Mesenchymal stem cell (in vitro differentiated cells and primary cell): ENCODE results near the gene FHL1.
A peak's percentile ranks its signal among the peaks of the same experiment; 100 is the strongest.

Source experiments
- DNase-seq: peaks from one replicate; pipeline ENCODE4 v3.0.0-alpha.2; 2013
- H2AFZ ChIP-seq: one replicate; pipeline ENCODE4 v1.6.1; 2013; ENCODE audit warnings: low read depth, mild to moderate bottlenecking, control low read depth, inconsistent platforms, low read length, moderate library complexity
- H2AK5ac ChIP-seq: 2 replicates; pipeline ENCODE4 v1.6.1; 2013; ENCODE audit warnings: low read length, moderate library complexity, mild to moderate bottlenecking, inconsistent platforms; ENCODE audit not compliant: severe bottlenecking
- H2BK120ac ChIP-seq: one replicate; pipeline ENCODE4 v1.6.1; 2013; ENCODE audit warnings: low read depth, mild to moderate bottlenecking, inconsistent platforms, low read length, moderate library complexity
- H2BK12ac ChIP-seq, 2 experiments: one replicate each; pipeline ENCODE4 v1.6.1; 2013; ENCODE audit warnings: inconsistent platforms in 2 of 2, low read length in 2 of 2, mild to moderate bottlenecking in 2 of 2, moderate library complexity in 2 of 2, control low read depth in 1 of 2
- H2BK15ac ChIP-seq: one replicate; pipeline ENCODE4 v1.6.1; 2013; ENCODE audit warnings: mild to moderate bottlenecking, low read depth, inconsistent platforms; ENCODE audit not compliant: poor library complexity, severe bottlenecking
- H2BK5ac ChIP-seq: 2 replicates; pipeline ENCODE4 v1.6.1; 2013; ENCODE audit warnings: low read depth, mild to moderate bottlenecking, low read length, control low read depth, inconsistent platforms; ENCODE audit not compliant: poor library complexity, severe bottlenecking
- H3K14ac ChIP-seq, 2 experiments: one replicate each; pipeline ENCODE4 v1.6.1; 2013; ENCODE audit warnings: inconsistent platforms in 2 of 2, low read length in 2 of 2, control low read depth in 1 of 2, mild to moderate bottlenecking in 1 of 2, moderate library complexity in 1 of 2
- H3K18ac ChIP-seq, 2 experiments: one replicate each; pipeline ENCODE4 v1.6.1; 2013; ENCODE audit warnings: inconsistent platforms in 2 of 2, low read length in 2 of 2, control low read depth in 1 of 2, low read depth in 1 of 2, mild to moderate bottlenecking in 1 of 2
- H3K23ac ChIP-seq, 2 experiments: one replicate each; pipeline ENCODE4 v1.6.1; 2013; ENCODE audit warnings: inconsistent platforms in 2 of 2, low read length in 2 of 2, mild to moderate bottlenecking in 2 of 2, moderate library complexity in 2 of 2, control low read depth in 1 of 2
- H3K27ac ChIP-seq: 2 replicates; pipeline ENCODE4 v1.5.1; 2013; ENCODE audit warnings: mild to moderate bottlenecking, moderate library complexity, low read length, control low read depth, inconsistent platforms; ENCODE audit not compliant: poor library complexity, severe bottlenecking
- H3K27me3 ChIP-seq, 2 experiments: 2 replicates each; pipeline versions ENCODE4 v1.6.1 to v1.7.0; 2013; ENCODE audit warnings: low read length in 2 of 2, mild to moderate bottlenecking in 2 of 2, moderate library complexity in 2 of 2, control low read depth in 1 of 2, inconsistent platforms in 1 of 2; ENCODE audit not compliant: control insufficient read depth in 1 of 2, insufficient read depth in 1 of 2
- H3K36me3 ChIP-seq, 2 experiments: 2 replicates each; pipeline versions ENCODE4 v1.6.1 to v1.7.0; 2013; ENCODE audit warnings: low read length in 2 of 2, control low read depth in 1 of 2, inconsistent platforms in 1 of 2, low read depth in 1 of 2, mild to moderate bottlenecking in 1 of 2; ENCODE audit not compliant: insufficient read depth in 2 of 2, control insufficient read depth in 1 of 2
- H3K4ac ChIP-seq, 2 experiments: one replicate each; pipeline ENCODE4 v1.6.1; 2013; ENCODE audit warnings: inconsistent platforms in 2 of 2, low read length in 2 of 2, mild to moderate bottlenecking in 2 of 2, moderate library complexity in 2 of 2, control low read depth in 1 of 2, low read depth in 1 of 2
- H3K4me1 ChIP-seq: 2 replicates; pipeline ENCODE4 v1.6.1; 2013; ENCODE audit warnings: low read depth, low read length, control low read depth; ENCODE audit not compliant: control insufficient read depth, insufficient read depth
- H3K4me2 ChIP-seq: 2 replicates; pipeline ENCODE4 v1.6.1; 2013; ENCODE audit warnings: low read length, mild to moderate bottlenecking, inconsistent platforms; ENCODE audit not compliant: poor library complexity, severe bottlenecking
- H3K4me3 ChIP-seq, 2 experiments: 2 replicates each; pipeline versions ENCODE4 v1.5.1 to v1.7.0; 2013; ENCODE audit warnings: low read length in 2 of 2, mild to moderate bottlenecking in 2 of 2, control low read depth in 1 of 2, low read depth in 1 of 2; ENCODE audit not compliant: insufficient read depth in 1 of 2
- H3K79me1 ChIP-seq: replicated peaks from 2 replicates; pipeline ENCODE4 v1.6.1; 2013; ENCODE audit warnings: mild to moderate bottlenecking, control low read depth, low read length, inconsistent platforms; ENCODE audit not compliant: poor library complexity, severe bottlenecking
- H3K9ac ChIP-seq: 2 replicates; pipeline ENCODE4 v1.7.0; 2013; ENCODE audit warnings: mild to moderate bottlenecking, low read length, moderate library complexity
- H3K9me3 ChIP-seq: 2 replicates; pipeline ENCODE4 v1.7.0; 2013; ENCODE audit warnings: mild to moderate bottlenecking, low read length; ENCODE audit not compliant: control insufficient read depth
- H4K8ac ChIP-seq: one replicate; pipeline ENCODE4 v1.6.1; 2013; ENCODE audit warnings: inconsistent platforms, mild to moderate bottlenecking, low read length, moderate library complexity
- H4K91ac ChIP-seq: one replicate; pipeline ENCODE4 v1.6.1; 2013; ENCODE audit warnings: mild to moderate bottlenecking, low read length, inconsistent platforms
- WGBS: methylation state at CpG from one replicate; pipeline ENCODE4 v1.1.7; 2013; ENCODE audit warnings: mixed read lengths; 5-methylcytosine and 5-hydroxymethylcytosine counted together

FHL1 gene

DNA sequence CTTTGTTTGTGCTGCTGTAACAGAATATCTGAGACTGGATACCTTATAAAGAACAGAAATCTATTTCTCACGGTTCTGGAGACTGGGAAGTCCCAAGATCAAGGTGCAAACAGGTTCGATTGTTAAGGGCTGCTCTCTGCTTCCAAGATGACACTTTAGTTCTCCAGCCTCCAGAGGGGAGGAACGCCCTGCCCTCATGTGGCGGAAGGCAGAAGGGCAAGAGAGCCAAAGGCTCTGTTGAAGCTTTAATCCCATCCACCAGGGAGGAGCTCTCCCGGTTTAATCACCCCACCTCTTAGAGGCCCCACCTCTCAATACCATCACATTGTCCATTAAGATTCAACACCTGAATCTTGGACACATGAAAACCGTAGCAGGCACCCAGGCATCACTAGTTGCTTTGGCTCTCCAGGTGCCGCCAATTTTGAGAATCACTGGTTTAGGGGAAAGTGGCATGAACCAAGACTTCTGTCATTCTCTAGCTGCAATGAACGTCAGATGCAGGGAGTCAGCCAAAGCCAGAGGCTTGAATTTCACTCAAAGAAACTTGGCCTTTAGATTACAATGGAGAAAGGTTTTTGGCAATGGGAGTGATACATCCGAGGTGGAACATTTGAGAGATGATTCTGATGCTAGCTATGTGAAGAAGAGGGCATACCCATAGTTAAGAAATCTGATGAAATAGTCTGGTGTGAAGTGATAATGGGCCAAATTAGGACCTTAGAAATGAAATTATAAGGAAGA is 15.7 kb downstream of the FHL1 start:
- Histone ChIP-seq H3K18ac (no peak overlapping the region), H2BK5ac (no peak overlapping the region), H3K4me2 (no peak overlapping the region), H2AK5ac (peak overlapping the region; percentile 59), H3K4ac (no peak overlapping the region), H3K79me1 (no peaks in the 10 kb centered on the region), H2BK15ac (no peak overlapping the region), H4K91ac (no peak overlapping the region), H3K9me3 (no peaks in the 10 kb centered on the region), H3K36me3 (no peaks in the 10 kb centered on the region), H3K4me3 (no peak overlapping the region), H2BK12ac (no peak overlapping the region), H2BK120ac (no peak overlapping the region), H3K27me3 (peaks cover 0 to 10% of the 10 kb centered on the region in 2 experiments), H3K27ac (no peak overlapping the region), H3K9ac (peak overlapping the region; percentile 49), H3K4me1 (no peaks in the 10 kb centered on the region), H3K23ac (no peak overlapping the region), H2AFZ (no peak overlapping the region), H4K8ac (no peak overlapping the region), H3K14ac (no peak overlapping the region)
- peak; percentile 70 for DNase-seq
- WGBS, result 25% methylated on average over 9 of the region's 9 CpGs

DNA sequence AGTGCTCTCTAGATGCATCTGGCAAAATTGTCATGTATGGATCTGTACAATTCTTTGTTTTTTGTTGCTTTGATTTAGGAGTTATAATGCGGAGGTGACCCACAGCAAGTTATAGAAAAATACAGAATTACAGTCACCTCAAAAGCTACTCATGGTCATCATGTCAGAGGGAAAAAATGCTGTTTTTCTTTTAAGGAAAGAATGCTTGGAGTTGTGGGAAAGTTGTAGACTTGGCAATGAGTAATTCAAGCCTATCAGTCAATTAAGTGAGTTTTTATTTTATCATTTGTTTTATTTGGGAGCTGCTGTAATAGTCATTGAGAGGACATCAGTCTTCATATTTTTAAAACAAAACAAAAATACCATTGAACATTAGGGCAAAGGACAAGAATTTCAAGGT is 16.4 kb downstream of the FHL1 start:
- Histone ChIP-seq H2AK5ac (no peak overlapping the region), H3K36me3 (no peaks in the 10 kb centered on the region), H4K91ac (no peak overlapping the region), H3K23ac (no peak overlapping the region), H3K4ac (no peak overlapping the region), H2BK12ac (no peak overlapping the region), H3K27me3 (peaks cover 0 to 10% of the 10 kb centered on the region in 2 experiments), H3K4me3 (no peak overlapping the region), H3K18ac (no peak overlapping the region), H3K79me1 (no peaks in the 10 kb centered on the region), H2AFZ (no peak overlapping the region), H2BK15ac (no peak overlapping the region), H3K4me2 (no peak overlapping the region), H3K9me3 (no peaks in the 10 kb centered on the region), H2BK5ac (no peak overlapping the region), H3K9ac (peak overlapping the region; percentile 49), H3K4me1 (no peaks in the 10 kb centered on the region), H3K14ac (no peak overlapping the region), H4K8ac (no peak overlapping the region), H2BK120ac (no peak overlapping the region), H3K27ac (no peak overlapping the region)
- WGBS, result no CpG with 5 or more reads among the region's 1 CpG
- DNase-seq, result peak; percentile 47

DNA sequence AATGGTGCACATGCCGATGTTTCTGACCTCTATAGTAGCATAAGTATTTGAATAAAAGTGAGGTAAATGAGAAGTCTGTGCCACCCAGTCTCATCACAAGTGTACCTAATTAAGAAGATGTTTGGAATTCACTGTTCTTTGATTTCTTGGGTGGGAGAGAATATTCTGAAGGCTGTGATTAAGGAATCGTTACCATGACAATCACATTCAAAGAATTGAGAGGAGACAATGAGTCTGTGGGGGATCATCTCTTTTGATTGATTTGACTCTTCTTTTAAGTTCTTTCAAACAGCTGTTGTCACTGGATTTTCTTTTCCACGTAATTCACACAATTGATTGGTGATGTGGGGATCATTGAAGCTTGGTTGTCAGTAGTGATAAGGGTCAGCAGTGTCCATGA is 18.1 kb downstream of the FHL1 start:
- no peak overlapping the region for H4K8ac ChIP-seq

DNA sequence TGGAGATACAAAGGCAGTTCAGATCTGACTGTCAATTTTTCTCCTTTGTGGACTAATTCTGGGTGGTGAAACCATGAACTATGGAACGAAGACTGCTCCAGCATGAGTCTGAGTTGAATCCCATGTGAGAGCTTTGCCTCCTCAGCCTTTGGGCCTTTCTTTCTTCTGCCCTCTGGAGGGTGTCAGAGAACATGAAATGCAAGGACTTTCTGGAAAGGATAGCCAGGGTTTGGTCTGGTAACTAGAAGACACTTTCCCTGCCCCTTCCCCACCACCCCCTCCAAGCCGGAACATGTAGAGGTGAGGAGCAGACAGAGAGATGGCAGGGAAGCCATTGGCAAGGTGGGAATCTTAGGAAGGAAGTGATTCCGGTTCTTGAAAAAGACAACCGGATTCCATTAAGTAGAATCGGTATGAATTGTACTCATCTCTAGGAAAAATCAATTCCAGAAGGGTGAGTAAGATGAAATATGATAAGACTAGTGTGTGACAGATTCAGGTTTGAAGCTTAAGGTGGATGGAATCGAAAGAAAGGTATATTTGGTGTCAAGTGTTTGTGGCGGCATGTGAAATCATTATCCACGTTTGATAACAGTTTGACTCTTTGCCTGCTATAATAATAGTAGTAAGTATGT is 19.0 kb downstream of the FHL1 start:
- H3K9me3 ChIP-seq, result no peaks in the 10 kb centered on the region
- peak overlapping the region; percentile 60 for H3K9ac ChIP-seq
- no peak overlapping the region for H2BK5ac ChIP-seq
- no peak overlapping the region for H2BK15ac ChIP-seq
- H2BK12ac ChIP-seq, result no peak overlapping the region
- no peak overlapping the region for H4K91ac ChIP-seq
- H3K27ac ChIP-seq, result no peak overlapping the region
- no peak overlapping the region for H2AK5ac ChIP-seq
- no peak overlapping the region for H4K8ac ChIP-seq
- H3K4me3 ChIP-seq, result no peak overlapping the region
- H3K18ac ChIP-seq, result no peak overlapping the region
- H3K4me1 ChIP-seq, result peaks cover 5% of the 10 kb centered on the region
- H3K4ac ChIP-seq, result no peak overlapping the region
- 88% methylated on average over 5 of the region's 8 CpGs for WGBS
- peak; percentile 64 for DNase-seq
- H3K23ac ChIP-seq, result no peak overlapping the region
- peak overlapping the region; percentile 19 for H2BK120ac ChIP-seq
- no peak overlapping the region for H2AFZ ChIP-seq
- H3K27me3 ChIP-seq, result peaks cover 0 to 10% of the 10 kb centered on the region in 2 experiments
- H3K36me3 ChIP-seq, result no peaks in the 10 kb centered on the region
- H3K79me1 ChIP-seq, result no peaks in the 10 kb centered on the region
- no peak overlapping the region for H3K4me2 ChIP-seq
- no peak overlapping the region for H3K14ac ChIP-seq

More for the DNA sequence above, 18.1 kb downstream of the FHL1 start:
- H3K4ac ChIP-seq, result no peak overlapping the region
- no peak overlapping the region for H2AFZ ChIP-seq
- H2BK5ac ChIP-seq, result no peak overlapping the region
- H3K9ac ChIP-seq, result peak overlapping the region; percentile 60
- H3K23ac ChIP-seq, result no peak overlapping the region
- H3K36me3 ChIP-seq, result no peaks in the 10 kb centered on the region
- 64% methylated on average over 3 of the region's 3 CpGs for WGBS
- H3K14ac ChIP-seq, result no peak overlapping the region
- no peaks in the 10 kb centered on the region for H3K79me1 ChIP-seq
- H2BK120ac ChIP-seq, result no peak overlapping the region
- H3K4me3 ChIP-seq, result no peak overlapping the region
- no peak overlapping the region for H3K4me2 ChIP-seq
- no peak for DNase-seq
- no peak overlapping the region for H3K18ac ChIP-seq
- peaks cover 2% of the 10 kb centered on the region for H3K4me1 ChIP-seq
- H4K91ac ChIP-seq, result no peak overlapping the region
- H2BK15ac ChIP-seq, result no peak overlapping the region
- H3K27ac ChIP-seq, result no peak overlapping the region
- no peak overlapping the region for H2BK12ac ChIP-seq
- H2AK5ac ChIP-seq, result no peak overlapping the region
- H3K27me3 ChIP-seq, result peaks cover 0 to 10% of the 10 kb centered on the region in 2 experiments
- H3K9me3 ChIP-seq, result no peaks in the 10 kb centered on the region
